Vagina (tissue), 2 donors: Measurements from ENCODE around the gene LRRC9. TPM values are rescaled to one million over a fixed set of nuclear protein-coding genes. Genes with fewer than 3 reads are reported as not detected.
"Not testable (repeated sequence)": the region's sequence is repeated elsewhere in the genome, so short reads cannot be mapped to it uniquely, and the experiment has no call there.

Experiments used
- DNase-seq, 2 donors: peaks; one replicate each; pipeline ENCODE4 v3.0.0-alpha.2; 2017; ENCODE audit errors: extremely low spot score in 2 of 2
- H3K27ac ChIP-seq: fragments of 200-600 bp; sonication (generic); one replicate; pipeline ENCODE4 v1.5.1; 2019
- H3K27me3 ChIP-seq: fragments of 200-600 bp; sonication (generic); one replicate; pipeline ENCODE4 v1.5.1; 2019
- H3K36me3 ChIP-seq, 2 donors: fragments of 200-600 bp; sonication (generic); one replicate each; pipeline ENCODE4 v1.5.1; 2017 to 2019
- H3K4me1 ChIP-seq: fragments of 200-600 bp; sonication (generic); one replicate; pipeline ENCODE4 v1.5.1; 2019
- H3K4me3 ChIP-seq, 2 donors: fragments of 200-600 bp; sonication (generic); 1 replicate in 1 of 2; 2 replicates in 1 of 2; pipeline ENCODE4 v1.5.1; 2016 to 2019
- H3K9me3 ChIP-seq: fragments of 200-600 bp; sonication (generic); one replicate; pipeline ENCODE4 v1.5.1; 2019
- POLR2A ChIP-seq, 2 donors: fragments of 450-650 bp; IDR thresholded peaks; one replicate each; pipeline ENCODE4 v1.6.1; 2017; ENCODE audit warnings: antibody characterized with exemption in 2 of 2, mild to moderate bottlenecking in 2 of 2, moderate library complexity in 2 of 2
- POLR2AphosphoS5 ChIP-seq, 2 donors: sonication (generic); formaldehyde crosslinking; IDR thresholded peaks; one replicate each; pipeline ENCODE4 v1.9.0; 2017; ENCODE audit warnings: antibody characterized with exemption in 2 of 2, mild to moderate bottlenecking in 2 of 2, low read depth in 1 of 2; ENCODE audit not compliant: insufficient read depth in 1 of 2
- intact Hi-C: fragments of 100-400 bp; cut with DNase I; formaldehyde crosslinking; loops from one replicate; pipeline ENCODE4 v1.15.1; 2023
- total RNA-seq: library from RNA; depleted of rRNA; stranded (reverse); fragments of >200 nt; gene quantifications from one replicate; pipeline ENCODE4 v1.2.3, GENCODE V29; 2016
- TF ChIP-seq, protein P1 (sequence below), 3 experiments: fragments of 450-650 bp in 2 of 3; fragments of 200-600 bp in 1 of 3; sonication (generic) in 1 of 3; IDR thresholded peaks; one replicate each; pipeline ENCODE4 v1.5.1; 2017 to 2019; ENCODE audit warnings: antibody characterized with exemption in 3 of 3, mild to moderate bottlenecking in 2 of 3, moderate library complexity in 2 of 3

LRRC9 gene
- total RNA-seq, 1 donor from 2014 or later: 3.2 TPM

DNA sequence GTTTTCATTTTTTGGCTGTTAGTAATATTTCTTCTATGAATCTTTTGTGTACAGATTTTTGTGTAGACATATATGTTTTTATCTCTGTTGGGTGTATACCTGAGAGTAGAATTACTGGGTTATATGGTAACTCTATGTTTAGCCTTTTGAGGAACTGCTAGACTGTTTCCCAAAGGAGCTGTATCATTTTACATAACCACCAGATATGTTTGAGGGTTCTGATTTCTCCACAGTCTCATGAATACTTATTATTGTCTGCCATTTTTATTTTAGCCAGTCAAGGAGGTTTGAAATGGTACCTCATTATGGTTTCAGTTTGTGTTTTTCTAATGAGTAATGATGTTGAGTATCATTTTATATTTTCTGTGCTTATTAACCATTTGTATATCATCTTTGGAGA lies 173.7 kb downstream of the LRRC9 start:
- peak overlapping the region; percentile 56 to 84 for H3K4me3 ChIP-seq

DNA sequence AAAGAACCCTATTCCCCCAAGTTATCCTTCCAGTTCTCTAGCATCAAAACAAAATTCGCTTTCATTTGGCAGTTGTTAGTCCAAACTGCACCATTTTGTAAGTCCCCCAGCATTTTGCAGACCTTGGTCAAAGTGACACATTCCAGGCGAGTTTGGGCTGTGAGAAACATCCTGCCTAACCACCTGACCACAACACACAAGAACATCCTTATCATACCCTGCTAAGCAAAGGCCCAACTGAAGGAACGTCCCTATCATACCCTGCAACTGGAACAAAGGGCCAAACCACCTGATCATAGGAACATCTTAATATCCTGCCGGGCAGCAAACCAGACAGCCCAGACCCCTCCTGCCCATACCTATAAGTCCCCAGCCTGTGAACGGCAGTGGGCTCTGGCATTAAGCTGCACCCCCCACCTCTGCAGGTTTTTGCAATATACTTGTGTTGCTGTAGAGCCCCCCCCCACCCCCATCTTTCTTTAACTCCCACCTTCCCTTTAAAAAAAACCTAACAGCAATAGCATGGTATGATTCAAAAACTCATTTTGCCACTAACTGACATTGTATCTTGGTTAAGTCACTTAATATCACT lies 174.5 kb downstream of the LRRC9 start:
- Histone ChIP-seq H3K36me3 (no peaks in the 10 kb centered on the region), H3K27me3 (no peaks in the 10 kb centered on the region), H3K4me3 (peak overlapping the region in 1 of 2 donors; percentile 11), H3K9me3 (no peaks in the 10 kb centered on the region), H3K27ac (no peak overlapping the region), H3K4me1 (peaks cover 42% of the 10 kb centered on the region)
- intact Hi-C loops: no loop called here
- TF ChIP-seq, protein P1, sequence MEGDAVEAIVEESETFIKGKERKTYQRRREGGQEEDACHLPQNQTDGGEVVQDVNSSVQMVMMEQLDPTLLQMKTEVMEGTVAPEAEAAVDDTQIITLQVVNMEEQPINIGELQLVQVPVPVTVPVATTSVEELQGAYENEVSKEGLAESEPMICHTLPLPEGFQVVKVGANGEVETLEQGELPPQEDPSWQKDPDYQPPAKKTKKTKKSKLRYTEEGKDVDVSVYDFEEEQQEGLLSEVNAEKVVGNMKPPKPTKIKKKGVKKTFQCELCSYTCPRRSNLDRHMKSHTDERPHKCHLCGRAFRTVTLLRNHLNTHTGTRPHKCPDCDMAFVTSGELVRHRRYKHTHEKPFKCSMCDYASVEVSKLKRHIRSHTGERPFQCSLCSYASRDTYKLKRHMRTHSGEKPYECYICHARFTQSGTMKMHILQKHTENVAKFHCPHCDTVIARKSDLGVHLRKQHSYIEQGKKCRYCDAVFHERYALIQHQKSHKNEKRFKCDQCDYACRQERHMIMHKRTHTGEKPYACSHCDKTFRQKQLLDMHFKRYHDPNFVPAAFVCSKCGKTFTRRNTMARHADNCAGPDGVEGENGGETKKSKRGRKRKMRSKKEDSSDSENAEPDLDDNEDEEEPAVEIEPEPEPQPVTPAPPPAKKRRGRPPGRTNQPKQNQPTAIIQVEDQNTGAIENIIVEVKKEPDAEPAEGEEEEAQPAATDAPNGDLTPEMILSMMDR (IDR thresholded peaks at IDR 0.05): no peak
- TF ChIP-seq POLR2A (IDR thresholded peaks at IDR 0.05) (no peak), POLR2AphosphoS5 (IDR thresholded peaks at IDR 0.05; ENCODE audit: insufficient read depth in 1 of 2, low read depth in 1 of 2) (no peak)
- no peak for DNase-seq

More for the DNA sequence above, 173.7 kb downstream of the LRRC9 start:
- DNase-seq: no peak
- Histone ChIP-seq H3K4me1 (peaks cover 42% of the 10 kb centered on the region), H3K36me3 (no peaks in the 10 kb centered on the region), H3K27ac (peak overlapping the region; percentile 84), H3K27me3 (no peaks in the 10 kb centered on the region), H3K9me3 (no peaks in the 10 kb centered on the region)
- intact Hi-C loops: loop anchor here (2.0 kb wide), 1 partner anchor 71 kb away; the partner anchor contains the start of gene DHRS7
- TF ChIP-seq POLR2A (IDR thresholded peaks at IDR 0.05) (no peak), POLR2AphosphoS5 (IDR thresholded peaks at IDR 0.05; ENCODE audit: insufficient read depth in 1 of 2, low read depth in 1 of 2) (no peak)
- TF ChIP-seq, protein P1 (IDR thresholded peaks at IDR 0.05): no peak

DNA sequence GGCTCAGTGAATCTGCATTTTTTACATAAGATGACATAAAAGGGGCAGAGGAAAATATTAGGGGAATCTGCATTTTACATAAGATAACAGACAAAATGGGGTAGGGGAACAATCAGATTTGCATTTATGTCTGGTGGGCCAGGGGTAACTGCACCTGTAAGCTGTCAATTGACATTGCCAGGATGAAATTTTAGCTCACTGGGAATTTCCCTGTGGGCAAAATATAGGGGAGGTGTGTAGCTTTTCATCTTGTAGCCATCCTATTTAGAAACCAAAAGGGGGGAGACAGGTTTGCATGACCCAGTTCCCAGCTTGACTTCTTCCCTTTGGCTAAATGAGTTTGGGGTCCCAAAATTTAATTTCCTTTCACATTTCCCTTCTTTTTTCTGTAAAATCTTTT lies 175.3 kb downstream of the LRRC9 start:
- Histone ChIP-seq H3K4me1 (peaks cover 42% of the 10 kb centered on the region), H3K27me3 (no peaks in the 10 kb centered on the region), H3K9me3 (no peaks in the 10 kb centered on the region), H3K36me3 (no peaks in the 10 kb centered on the region), H3K27ac (no peak overlapping the region), H3K4me3 (no peak overlapping the region)
- intact Hi-C loops: no loop called here
- no peak for DNase-seq
- no peak for TF ChIP-seq POLR2A (IDR thresholded peaks at IDR 0.05)

DNA sequence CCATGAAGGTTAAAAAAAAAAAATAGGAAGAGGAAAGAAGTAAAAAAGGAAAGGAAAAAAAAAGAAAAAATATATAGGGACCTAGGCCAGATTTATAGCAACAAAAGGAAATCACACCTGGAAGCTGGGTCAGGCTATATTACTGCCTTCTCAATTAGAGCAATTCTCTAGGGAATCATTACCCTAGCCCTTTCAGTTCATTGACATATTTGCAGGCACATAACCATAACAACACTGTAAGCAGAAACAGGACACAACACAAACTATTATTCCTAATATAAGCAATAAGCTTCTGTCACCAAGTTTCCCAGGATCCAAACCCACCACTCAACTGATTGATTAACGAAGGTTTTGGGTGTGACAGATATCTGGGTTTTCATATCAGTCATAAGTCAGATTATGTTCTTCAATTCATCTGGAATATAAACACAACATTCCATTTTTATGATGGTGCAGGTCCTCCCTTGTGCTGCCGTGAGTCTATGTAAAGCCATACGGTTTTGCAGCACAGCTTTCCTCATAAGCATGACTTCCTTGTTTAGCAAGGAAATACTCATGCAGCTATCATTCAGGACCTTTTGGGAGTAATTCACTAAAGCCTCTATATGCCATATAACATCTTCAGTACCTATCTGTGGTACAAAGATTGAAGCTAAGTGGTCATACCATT lies 176.0 kb downstream of the LRRC9 start:
- H3K4me3 ChIP-seq: no peak overlapping the region
- H3K9me3 ChIP-seq: no peaks in the 10 kb centered on the region
- TF ChIP-seq POLR2A (IDR thresholded peaks at IDR 0.05) (no peak), POLR2AphosphoS5 (IDR thresholded peaks at IDR 0.05; ENCODE audit: insufficient read depth in 1 of 2, low read depth in 1 of 2) (no peak)
- TF ChIP-seq, protein P1 (IDR thresholded peaks at IDR 0.05): no peak
- H3K36me3 ChIP-seq: no peaks in the 10 kb centered on the region
- no peak for DNase-seq
- no peak overlapping the region for H3K27ac ChIP-seq
- no peaks in the 10 kb centered on the region for H3K27me3 ChIP-seq
- H3K4me1 ChIP-seq: peaks cover 42% of the 10 kb centered on the region
- intact Hi-C loops: no loop called here

DNA sequence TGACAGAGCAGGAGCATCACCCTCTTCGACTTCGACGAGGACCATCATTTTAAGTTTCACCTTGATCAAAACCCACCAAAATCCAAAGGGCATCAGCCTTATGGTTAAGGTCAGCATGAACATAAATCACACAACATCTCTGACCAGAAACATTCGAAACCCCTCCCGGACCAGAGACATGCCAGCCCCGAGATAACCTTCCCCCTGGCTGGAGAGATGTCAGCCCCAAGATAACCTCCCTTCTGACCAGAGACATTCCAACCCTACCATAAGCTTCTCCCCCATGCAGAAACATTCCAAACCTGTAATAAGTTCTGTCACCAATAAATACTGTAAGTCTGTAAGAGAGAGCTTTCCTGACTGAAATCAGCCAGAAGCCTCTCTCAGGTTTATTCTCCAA lies 178.0 kb downstream of the LRRC9 start:
- no peak for DNase-seq
- intact Hi-C loops: no loop called here

DNA sequence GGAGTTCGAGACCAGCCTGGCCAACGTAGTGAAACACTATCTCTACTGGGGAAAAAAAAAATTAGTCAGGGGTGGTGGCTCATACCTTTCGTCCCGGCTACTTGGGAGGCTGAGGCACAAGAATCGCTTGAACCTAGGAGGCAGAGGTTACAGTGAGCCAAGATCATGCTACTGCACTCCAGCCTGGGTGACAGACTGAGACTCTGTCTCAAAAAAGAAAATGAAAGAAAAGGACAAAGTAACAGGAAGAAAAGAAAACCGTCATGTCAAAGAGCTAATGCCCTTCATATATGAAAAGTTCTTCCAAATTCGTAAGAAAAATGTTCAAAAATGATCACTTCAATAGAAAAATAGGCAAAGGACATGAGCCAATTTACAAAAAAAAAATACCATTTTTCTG lies 179.9 kb downstream of the LRRC9 start:
- H3K27ac ChIP-seq, H3K9me3 ChIP-seq, H3K36me3 ChIP-seq, H3K4me3 ChIP-seq, H3K27me3 ChIP-seq, intact Hi-C loops, DNase-seq: not testable (repeated sequence)
- peaks cover 40% of the 10 kb centered on the region for H3K4me1 ChIP-seq

More for the DNA sequence above, 178.0 kb downstream of the LRRC9 start:
- Histone ChIP-seq H3K4me1 (peaks cover 55% of the 10 kb centered on the region), H3K36me3 (no peaks in the 10 kb centered on the region), H3K27me3 (no peaks in the 10 kb centered on the region), H3K27ac (no peak overlapping the region), H3K4me3 (no peak overlapping the region), H3K9me3 (no peaks in the 10 kb centered on the region)
- TF ChIP-seq POLR2AphosphoS5 (IDR thresholded peaks at IDR 0.05; ENCODE audit: insufficient read depth in 1 of 2, low read depth in 1 of 2) (no peak), POLR2A (IDR thresholded peaks at IDR 0.05) (no peak)
- TF ChIP-seq, protein P1 (IDR thresholded peaks at IDR 0.05): no peak
